Pons (tissue), 1 donor: ENCODE results near the gene FAM219B.
"Not testable (repeated sequence)": the region's sequence is repeated elsewhere in the genome, so short reads cannot be mapped to it uniquely, and the experiment has no call there.

Experiments used
- DNase-seq: peaks from one replicate; pipeline ENCODE4 v3.0.0-alpha.2; 2016; ENCODE audit warnings: low spot score

FAM219B gene

GRCh38 chr15:74903676-74904075 is 3.0 kb downstream of the FAM219B start:
- no peak for DNase-seq

GRCh38 chr15:74902295-74903075 is 4.2 kb downstream of the FAM219B start:
- DNase-seq, result no peak

GRCh38 chr15:74901612-74902063 is 5.0 kb downstream of the FAM219B start:
- peak; percentile 58 for DNase-seq

GRCh38 chr15:74897300-74897701 is 9.3 kb downstream of the FAM219B start:
- no peak for DNase-seq

GRCh38 chr15:74896316-74896715 is 10.3 kb downstream of the FAM219B start:
- DNase-seq, result no peak

GRCh38 chr15:74895830-74896229 is 10.8 kb downstream of the FAM219B start:
- no peak for DNase-seq

- not testable (repeated sequence) for DNase-seq
Measured at GRCh38 chr15:74894383-74894782, 12.3 kb downstream of the FAM219B start.

GRCh38 chr15:74893627-74894026 is 13.0 kb downstream of the FAM219B start:
- no peak for DNase-seq

- no peak for DNase-seq
Measured at GRCh38 chr15:74892931-74893330, 13.7 kb downstream of the FAM219B start.

- DNase-seq, result no peak
Measured at GRCh38 chr15:74892313-74892712, 14.3 kb downstream of the FAM219B start.

- no peak for DNase-seq
Measured at GRCh38 chr15:74891469-74891868, 15.2 kb downstream of the FAM219B start.

- DNase-seq, result no peak
Measured at GRCh38 chr15:74890665-74890960, 16.0 kb downstream of the FAM219B start.

GRCh38 chr15:74889883-74890664 is 16.6 kb downstream of the FAM219B start, which contains the start of gene MPI:
MPI (plus strand) TSS chr15:74890042; CDS start chr15:74890074, 32 bp downstream.
- DNase-seq, result peak; percentile 82

GRCh38 chr15:74889390-74889882 is 17.2 kb downstream of the FAM219B start:
- no peak for DNase-seq

- no peak for DNase-seq
Measured at GRCh38 chr15:74888716-74889115, 17.9 kb downstream of the FAM219B start.

GRCh38 chr15:74887537-74888193 is 19.0 kb downstream of the FAM219B start:
- DNase-seq, result not testable (repeated sequence)

- no peak for DNase-seq
Measured at GRCh38 chr15:74885461-74885860, 21.2 kb downstream of the FAM219B start.

- DNase-seq, result no peak
Measured at GRCh38 chr15:74884428-74885223, 22.0 kb downstream of the FAM219B start.

- no peak for DNase-seq
Measured at GRCh38 chr15:74882528-74882927, 24.1 kb downstream of the FAM219B start.

- no peak for DNase-seq
Measured at GRCh38 chr15:74878273-74878672, 28.4 kb downstream of the FAM219B start.

- no peak for DNase-seq
Measured at GRCh38 chr15:74873756-74874424, 32.8 kb downstream of the FAM219B start.
